WERI-Rb-1 (cell line): ENCODE results near the gene TTLL12.

Source experiments
- DNase-seq: peaks from one replicate; pipeline ENCODE4 v3.0.0-alpha.2; 2020
- H3K27ac ChIP-seq: fragments of 250-450 bp; sonication (Bioruptor Pico); 2 replicates; pipeline ENCODE4 v1.5.1; 2020; ENCODE audit warnings: mild to moderate bottlenecking, moderate library complexity
- H3K27me3 ChIP-seq: fragments of 250-450 bp; sonication (Bioruptor Pico); 2 replicates; pipeline ENCODE4 v1.5.1; 2021; ENCODE audit warnings: mild to moderate bottlenecking, low read depth, moderate library complexity; ENCODE audit not compliant: insufficient read depth, severe bottlenecking
- H3K36me3 ChIP-seq: fragments of 250-450 bp; sonication (Bioruptor Pico); 2 replicates; pipeline ENCODE4 v1.5.1; 2020; ENCODE audit warnings: mild to moderate bottlenecking, moderate library complexity
- H3K4me3 ChIP-seq: 2 replicates; pipeline ENCODE4 v1.5.1; 2011; ENCODE audit warnings: low read depth, mild to moderate bottlenecking, control low read depth, low read length
- H3K9me3 ChIP-seq: fragments of 250-450 bp; sonication (Bioruptor Pico); 2 replicates; pipeline ENCODE4 v1.5.1; 2021; ENCODE audit warnings: mild to moderate bottlenecking, moderate library complexity; ENCODE audit not compliant: severe bottlenecking
- CTCF ChIP-seq: IDR thresholded peaks from 2 replicates; pipeline ENCODE4 v1.5.1; 2011; ENCODE audit warnings: low read depth, mild to moderate bottlenecking, control low read depth, inconsistent platforms, low read length

The TTLL12 gene

DNA sequence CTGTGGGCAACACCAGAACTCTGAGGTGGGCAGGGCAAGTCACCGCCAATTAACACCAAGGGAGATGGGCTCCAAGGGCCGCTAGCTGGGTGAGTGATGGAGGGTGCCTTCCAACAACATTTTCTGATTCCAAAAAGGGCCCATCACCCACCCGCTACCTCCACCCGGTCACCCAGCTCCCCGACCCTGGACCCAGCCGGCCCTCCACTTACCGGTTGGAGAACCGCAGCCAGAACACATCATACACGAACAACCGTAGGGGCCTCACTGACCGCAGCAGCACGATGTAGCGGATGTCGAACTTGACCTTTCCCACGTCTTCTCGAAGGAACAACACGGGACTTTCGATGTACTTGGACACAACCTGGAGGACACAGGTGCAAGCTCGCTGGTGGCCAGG lies 14.7 kb downstream of the TTLL12 start:
- no peak for TF ChIP-seq CTCF
- H3K36me3 ChIP-seq: peaks cover 64% of the 10 kb centered on the region
- no peaks in the 10 kb centered on the region for H3K9me3 ChIP-seq
- H3K27ac ChIP-seq: no peak overlapping the region
- no peak overlapping the region for H3K4me3 ChIP-seq
- no peak for DNase-seq
- no peaks in the 10 kb centered on the region for H3K27me3 ChIP-seq

- TF ChIP-seq CTCF: no peak
- H3K9me3 ChIP-seq: no peaks in the 10 kb centered on the region
- no peak overlapping the region for H3K27ac ChIP-seq
- no peaks in the 10 kb centered on the region for H3K27me3 ChIP-seq
- H3K4me3 ChIP-seq: no peak overlapping the region
- DNase-seq: no peak
- H3K36me3 ChIP-seq: peaks cover 67% of the 10 kb centered on the region
These were observed 15.3 kb downstream of the TTLL12 start for GRCh38 chr22:43171607-43172006.

DNA sequence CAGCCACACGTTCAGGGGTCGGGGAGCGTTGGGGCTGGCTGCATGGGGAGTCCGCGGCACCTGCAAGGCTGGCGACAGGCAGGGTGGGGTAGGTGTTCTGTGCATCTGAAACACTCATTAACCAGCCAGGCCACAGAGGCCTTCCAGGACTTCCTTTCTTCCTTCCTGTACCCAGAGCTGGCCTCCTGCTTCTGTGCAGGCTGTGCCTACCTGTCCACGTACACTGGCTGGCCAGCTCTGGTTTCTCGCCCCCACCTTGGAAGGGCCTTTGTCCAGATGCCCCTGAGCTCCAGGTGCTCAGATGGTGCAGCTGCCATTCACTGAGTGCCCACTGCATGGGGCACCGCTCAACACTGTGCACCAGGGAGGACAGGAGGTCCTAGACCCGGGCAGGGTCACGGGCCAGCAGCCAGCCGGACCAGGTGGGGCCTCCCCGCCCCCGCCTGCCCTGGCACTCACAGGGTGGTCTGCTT lies 15.9 kb downstream of the TTLL12 start:
- H3K36me3 ChIP-seq: peaks cover 67% of the 10 kb centered on the region
- H3K9me3 ChIP-seq: no peaks in the 10 kb centered on the region
- no peaks in the 10 kb centered on the region for H3K27me3 ChIP-seq
- no peak overlapping the region for H3K27ac ChIP-seq
- no peak overlapping the region for H3K4me3 ChIP-seq
- TF ChIP-seq CTCF: no peak
- DNase-seq: no peak

GRCh38 chr22:43170131-43170480 lies 16.8 kb downstream of the TTLL12 start:
- H3K9me3 ChIP-seq: no peaks in the 10 kb centered on the region
- peaks cover 64% of the 10 kb centered on the region for H3K36me3 ChIP-seq
- TF ChIP-seq CTCF: no peak
- no peak for DNase-seq
- H3K4me3 ChIP-seq: no peak overlapping the region
- H3K27me3 ChIP-seq: no peaks in the 10 kb centered on the region
- no peak overlapping the region for H3K27ac ChIP-seq

GRCh38 chr22:43169310-43170130 lies 17.4 kb downstream of the TTLL12 start:
- Histone ChIP-seq H3K36me3 (peaks cover 58% of the 10 kb centered on the region), H3K9me3 (no peaks in the 10 kb centered on the region)
- no peak for TF ChIP-seq CTCF

More at GRCh38 chr22:43169310-43170130, 17.4 kb downstream of the TTLL12 start:
- H3K4me3 ChIP-seq: no peak overlapping the region
- no peak for DNase-seq
- H3K27me3 ChIP-seq: no peaks in the 10 kb centered on the region
- no peak overlapping the region for H3K27ac ChIP-seq
